GM18520 (cell line): ENCODE data around the gene GSTM3.
"Not testable (repeated sequence)": the region's sequence is repeated elsewhere in the genome, so short reads cannot be mapped to it uniquely, and the experiment has no call there.

Experiments
- ATAC-seq: cut with Tn5 transposase; IDR thresholded peaks from one replicate; pipeline ENCODE4 v1.9.1; 2021; ENCODE audit not compliant: unreplicated experiment

The GSTM3 gene

DNA sequence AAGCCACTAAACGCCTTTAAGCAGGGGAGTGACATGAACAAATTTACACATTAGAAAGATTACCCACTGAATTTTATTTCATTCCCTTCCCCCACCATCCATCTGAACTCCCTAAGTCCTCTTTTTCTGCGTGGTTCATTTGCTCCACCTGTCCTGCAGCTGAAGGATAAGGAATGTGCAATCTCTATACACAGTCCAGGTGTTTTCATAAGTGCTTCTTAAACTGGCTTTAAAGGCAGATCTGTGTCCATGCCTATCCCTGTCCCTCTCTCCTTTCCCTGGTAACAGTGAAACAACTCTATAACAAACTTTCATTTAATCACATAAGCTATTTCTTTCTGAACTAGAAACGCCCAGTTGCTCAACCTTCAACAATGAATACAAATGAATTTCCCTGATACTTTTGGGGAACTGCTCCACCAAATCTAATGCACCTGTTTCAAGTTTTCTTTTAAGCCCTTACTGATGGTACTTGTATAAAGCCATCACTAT is 8.4 kb downstream of the GSTM3 start:
- no peak for ATAC-seq

GRCh38 chr1:109730666-109731065 is 10.2 kb downstream of the GSTM3 start:
- ATAC-seq = no peak

DNA sequence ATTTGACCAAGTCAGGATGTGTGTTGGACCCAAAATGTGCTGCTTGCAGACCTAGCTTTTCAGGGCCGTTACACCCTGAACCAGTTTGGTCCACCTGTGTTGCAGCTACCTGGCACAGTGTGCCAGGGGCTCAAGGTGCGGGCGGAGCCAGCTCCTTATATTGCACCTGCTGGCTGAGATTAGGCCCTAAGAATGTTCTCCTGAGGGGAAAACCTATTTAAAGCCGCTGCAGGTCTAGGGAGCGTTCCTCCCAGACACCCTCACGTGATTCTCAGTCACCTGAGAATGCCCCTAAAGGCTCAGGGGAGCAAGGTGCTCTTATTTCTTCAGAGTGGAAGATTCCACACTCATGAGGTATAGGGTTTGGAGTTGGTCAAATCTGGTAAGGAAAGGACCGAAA is 12.0 kb downstream of the GSTM3 start:
- no peak for ATAC-seq

GRCh38 chr1:109726728-109727373 is 14.0 kb downstream of the GSTM3 start:
- ATAC-seq = no peak

DNA sequence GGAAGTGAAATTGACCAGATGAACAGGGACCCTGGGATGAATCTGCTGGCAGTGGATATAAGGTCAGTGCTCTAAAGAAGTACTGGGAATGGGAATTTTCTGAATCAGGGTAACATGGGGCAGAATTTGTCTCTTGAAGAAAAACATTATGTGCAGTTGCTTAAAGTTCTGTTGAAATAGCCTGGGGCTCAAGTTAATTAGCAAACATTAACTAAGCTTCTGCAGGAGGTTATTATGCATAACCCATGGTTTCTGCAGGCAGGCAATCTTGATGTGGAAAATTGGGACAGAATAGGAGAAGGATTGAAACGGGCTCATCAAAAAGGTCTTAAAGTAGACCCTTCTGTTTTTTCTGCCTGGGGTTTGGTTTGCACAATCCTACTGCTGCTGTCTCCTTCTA is 14.8 kb downstream of the GSTM3 start:
- ATAC-seq = no peak

GRCh38 chr1:109725510-109725909 is 15.3 kb downstream of the GSTM3 start:
- ATAC-seq = no peak

DNA sequence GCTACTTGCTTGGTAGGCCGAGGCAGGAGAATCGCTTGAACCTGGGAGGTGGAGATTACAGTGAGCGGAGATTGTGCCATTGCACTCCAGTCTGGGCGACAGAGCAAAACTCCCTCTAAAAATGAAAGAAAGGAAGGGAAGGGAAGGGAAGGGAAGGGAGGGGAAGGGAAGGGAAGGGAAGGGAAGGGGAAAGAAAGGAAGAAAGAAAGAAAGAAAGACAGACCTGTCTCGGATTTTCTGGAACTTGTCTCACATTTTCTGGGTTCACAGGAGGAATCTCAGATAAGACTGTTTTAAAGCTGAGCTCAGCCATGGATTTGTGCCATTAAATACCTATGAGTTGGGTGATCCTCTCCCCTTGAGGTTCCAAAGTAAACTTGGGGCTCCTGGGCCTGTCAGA is 15.9 kb downstream of the GSTM3 start:
- no peak for ATAC-seq

DNA sequence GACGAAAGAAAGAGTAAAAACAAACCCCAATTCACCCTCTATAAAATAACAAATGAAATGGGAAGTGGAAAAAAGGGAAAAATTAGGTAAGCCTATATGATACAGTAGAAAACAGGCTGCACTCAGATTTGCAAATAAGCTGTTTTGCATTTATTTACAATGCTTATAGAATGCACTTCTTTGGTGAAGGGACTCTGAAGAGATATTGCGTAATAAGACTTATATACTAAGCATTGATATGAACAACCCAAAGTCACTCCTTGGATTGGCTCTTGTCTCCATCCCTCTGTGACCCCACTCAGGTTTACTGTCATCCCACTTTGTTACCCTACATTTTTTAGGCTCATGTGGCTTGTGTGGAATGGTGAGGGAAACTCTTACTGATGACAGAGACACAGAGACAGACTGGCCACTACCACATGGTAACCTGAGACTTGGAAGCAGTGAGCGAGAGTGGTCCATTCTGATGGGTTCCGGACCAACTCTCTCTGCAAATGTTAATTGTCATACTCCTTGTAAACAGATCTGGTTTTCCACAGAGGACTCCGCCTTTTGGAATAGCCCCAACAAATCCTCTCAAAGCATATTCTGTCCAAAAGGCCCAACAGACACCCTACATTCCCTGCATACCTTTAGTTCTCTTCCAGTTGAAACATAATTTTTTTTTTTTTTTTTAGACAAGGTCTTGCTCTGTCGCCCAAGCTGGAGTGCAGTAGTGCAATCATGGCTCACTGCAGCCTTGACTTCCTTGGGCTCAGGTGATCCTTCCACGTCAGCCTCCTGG is 17.7 kb downstream of the GSTM3 start:
- no peak for ATAC-seq

- no peak for ATAC-seq
Measured at GRCh38 chr1:109721971-109722370, 18.9 kb downstream of the GSTM3 start.

DNA sequence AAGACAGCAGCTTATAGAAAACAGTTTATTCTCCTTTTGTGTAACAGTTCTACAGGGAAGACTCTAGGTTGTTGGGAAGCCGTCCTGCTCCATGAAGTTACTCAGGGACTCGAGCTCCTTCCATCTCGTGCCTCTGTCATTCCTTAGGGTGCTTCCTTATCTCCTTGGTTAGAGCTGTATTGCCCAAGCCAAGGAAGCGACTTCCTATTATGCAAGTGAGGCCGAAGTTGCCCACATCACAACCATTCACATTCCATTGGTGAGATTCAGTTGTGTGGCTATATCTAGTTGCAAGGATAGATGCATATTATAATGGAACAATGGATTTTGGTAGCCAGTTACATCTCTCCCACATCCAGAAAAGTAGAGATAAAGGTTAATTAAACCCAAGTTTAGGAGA is 19.8 kb downstream of the GSTM3 start:
- no peak for ATAC-seq

DNA sequence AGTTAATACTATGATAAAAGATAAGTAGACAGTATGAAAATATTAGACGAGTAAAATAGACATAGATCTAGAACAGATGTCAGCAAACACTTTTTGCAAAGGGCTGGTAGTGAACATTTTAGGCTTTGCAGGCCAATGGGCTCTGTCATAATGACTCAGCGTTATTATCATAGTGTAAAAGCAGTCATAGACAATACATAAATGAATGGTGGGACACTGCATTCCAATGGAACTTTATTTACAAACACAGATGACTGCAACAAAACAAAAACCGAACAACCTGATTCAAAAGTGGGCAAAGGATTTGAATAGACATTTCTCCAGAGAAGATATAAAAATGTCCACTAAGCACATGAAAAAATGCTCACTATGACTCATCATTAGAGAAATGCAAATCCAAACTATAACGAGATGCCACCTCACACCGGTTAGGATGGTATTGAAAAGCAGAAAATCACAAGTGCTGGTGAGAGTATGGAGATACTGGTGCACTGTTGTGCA is 21.5 kb downstream of the GSTM3 start:
- ATAC-seq = peak; percentile 78

DNA sequence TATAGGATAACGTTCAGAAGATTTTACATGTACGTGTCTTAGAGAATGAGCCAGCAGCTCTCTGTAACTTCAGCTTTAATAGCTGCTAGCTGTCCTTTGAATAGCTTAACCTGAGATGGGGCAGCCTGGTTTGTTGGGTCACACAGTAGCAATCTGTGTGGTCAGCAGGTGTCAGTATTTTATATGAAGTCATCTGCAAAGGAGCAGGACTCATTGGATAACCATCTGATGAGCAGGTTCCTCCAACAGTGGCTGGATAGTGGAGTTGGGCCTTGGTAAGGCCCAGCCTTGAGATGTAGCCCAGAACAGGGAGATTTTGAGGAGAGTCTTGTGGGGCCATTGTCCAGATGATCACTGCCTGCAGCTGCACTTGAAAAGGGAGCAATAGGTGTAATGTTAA is 22.3 kb downstream of the GSTM3 start:
- ATAC-seq = no peak

- ATAC-seq = no peak
Measured at GRCh38 chr1:109717729-109718128, 23.1 kb downstream of the GSTM3 start.

DNA sequence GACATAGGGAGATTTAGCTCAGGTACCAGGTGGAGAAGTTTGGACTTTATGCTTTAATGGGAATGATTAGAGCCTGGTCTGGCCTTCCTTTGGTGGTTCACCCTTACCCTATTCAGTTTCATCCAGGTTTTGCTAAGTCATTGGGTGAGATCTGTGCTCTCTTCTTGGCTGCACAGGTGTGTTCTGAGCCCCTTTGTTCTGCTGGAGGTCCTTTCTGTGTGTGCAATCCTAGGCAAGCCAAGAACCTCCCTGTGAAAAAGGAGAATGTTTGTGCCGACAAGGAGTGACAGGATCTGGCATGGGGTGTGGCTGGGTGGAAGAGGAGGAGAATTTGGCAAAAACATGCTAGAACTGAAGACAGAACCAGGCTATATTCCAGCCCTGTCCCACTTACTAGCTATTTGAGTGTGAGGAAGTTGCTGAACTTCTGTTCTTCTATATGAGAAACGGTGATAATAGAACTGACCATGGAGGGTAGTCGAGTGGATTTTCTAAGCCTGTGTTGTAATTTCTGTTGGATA is 24.2 kb downstream of the GSTM3 start:
- no peak for ATAC-seq

- ATAC-seq = no peak
Measured at GRCh38 chr1:109716121-109716520, 24.7 kb downstream of the GSTM3 start.

GRCh38 chr1:109714661-109715372 is 26.0 kb downstream of the GSTM3 start:
- ATAC-seq = no peak

- ATAC-seq = no peak
Measured at GRCh38 chr1:109713636-109714035, 27.2 kb downstream of the GSTM3 start.

DNA sequence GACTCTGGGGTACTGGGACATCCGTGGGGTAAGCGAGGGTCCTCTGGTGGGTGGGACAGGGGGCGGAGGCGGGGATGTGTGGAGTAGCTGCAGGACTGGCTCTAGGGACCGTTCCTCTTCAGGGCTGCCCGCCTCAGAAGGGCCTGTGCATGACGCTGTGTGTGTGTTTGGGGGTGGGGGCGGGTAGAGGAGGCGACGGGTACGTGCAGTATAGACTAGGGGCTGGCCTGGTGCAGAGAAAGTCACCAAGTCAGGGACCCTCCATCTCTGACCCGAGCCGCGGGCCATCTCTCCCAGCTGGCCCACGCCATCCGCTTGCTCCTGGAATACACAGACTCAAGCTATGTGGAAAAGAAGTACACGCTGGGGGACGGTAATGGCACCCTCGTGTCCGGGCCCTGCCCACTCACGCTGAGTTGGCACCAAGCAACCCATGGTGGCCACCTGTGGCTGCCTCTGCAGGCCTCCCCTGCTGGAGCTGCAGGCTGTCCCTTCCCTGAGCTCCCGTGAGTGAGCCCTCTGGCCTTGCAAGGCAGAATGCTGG is 28.4 kb downstream of the GSTM3 start:
- ATAC-seq = no peak

GRCh38 chr1:109711593-109712320 is 29.1 kb downstream of the GSTM3 start, which contains the start of gene GSTM5:
Gene GSTM5, plus strand, starts transcription at chr1:109712251. Its CDS starts 62 bp downstream, at chr1:109712313.
- ATAC-seq = not testable (repeated sequence)

DNA sequence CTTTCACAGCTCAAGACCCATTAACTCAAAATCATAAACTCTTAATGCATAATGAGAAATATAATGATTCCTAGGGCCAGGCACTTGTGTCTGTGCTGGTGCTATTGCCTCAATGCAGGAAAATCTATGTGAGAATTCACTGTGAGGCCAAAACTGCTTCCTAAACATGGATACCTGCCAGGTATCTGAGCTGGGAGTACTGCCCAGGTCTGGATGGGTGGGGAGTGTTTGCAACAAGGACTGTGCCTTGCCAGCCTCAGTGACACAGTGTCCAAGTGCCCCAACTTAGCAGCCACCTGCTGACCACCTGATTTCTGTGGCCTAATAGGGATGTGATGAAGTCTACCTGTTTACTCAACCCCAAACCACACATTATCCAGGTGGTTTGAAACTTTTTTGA is 31.0 kb downstream of the GSTM3 start:
- ATAC-seq = not testable (repeated sequence)
